HuH-7 (cell line): ENCODE measurements around the gene AGBL1.
"Not testable (repeated sequence)": the region's sequence is repeated elsewhere in the genome, so short reads cannot be mapped to it uniquely, and the experiment has no call there.

Experiments
- DNase-seq: peaks from one replicate; pipeline ENCODE4 v3.0.0; 2011; ENCODE audit warnings: low spot score

AGBL1 gene

DNA sequence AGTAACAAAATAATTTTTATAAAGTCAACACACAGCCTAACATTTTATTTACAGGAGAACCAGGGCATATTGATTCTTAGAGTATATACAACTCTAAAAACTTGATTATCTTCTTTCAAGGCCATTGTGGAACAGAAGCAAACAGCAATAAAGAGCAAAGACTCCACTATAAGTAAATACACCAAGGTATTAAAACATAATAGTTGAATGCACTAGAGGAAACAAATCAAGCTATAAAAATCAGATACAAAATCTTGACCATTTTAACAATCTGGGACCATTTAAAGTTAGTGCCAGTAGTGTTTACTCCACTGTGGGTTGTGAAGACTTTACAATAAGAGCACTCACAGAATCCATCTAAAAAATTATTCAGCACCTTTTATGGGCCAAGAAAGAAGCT lies 323.6 kb downstream of the AGBL1 start:
- DNase-seq, result no peak

DNA sequence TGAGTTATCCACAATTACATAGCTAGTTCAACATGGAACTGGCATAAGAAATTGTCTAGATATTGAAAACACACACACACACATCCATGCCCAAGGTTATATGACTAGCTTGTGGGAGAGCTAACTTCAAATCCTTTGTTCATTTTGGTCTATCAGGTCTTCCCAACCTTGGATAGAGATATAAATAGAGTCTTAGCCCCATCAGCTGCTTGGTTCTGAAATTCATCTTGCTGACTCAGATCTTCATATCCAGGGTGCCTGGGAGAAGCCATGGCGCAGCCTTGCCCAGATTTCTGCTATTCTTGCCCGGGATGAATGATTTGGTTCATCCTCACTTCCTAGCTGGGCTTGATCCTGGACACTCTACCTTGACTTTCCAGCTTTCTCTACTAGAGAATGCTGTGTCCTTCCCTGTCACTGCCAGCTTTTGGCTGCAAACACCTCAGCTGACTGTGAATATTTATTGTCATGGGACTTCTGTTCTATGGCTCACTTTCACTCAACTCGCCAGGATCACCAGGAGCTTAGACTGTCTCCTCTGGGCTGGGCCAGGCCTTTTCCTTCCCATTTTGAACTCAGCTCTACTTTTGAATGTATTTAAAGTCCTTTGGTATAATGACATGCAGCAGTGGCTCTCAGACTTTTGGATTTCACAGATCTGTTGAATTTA lies 324.4 kb downstream of the AGBL1 start:
- DNase-seq, result no peak

GRCh38 chr15:86408261-86408660 lies 328.6 kb downstream of the AGBL1 start:
- DNase-seq, result no peak

DNA sequence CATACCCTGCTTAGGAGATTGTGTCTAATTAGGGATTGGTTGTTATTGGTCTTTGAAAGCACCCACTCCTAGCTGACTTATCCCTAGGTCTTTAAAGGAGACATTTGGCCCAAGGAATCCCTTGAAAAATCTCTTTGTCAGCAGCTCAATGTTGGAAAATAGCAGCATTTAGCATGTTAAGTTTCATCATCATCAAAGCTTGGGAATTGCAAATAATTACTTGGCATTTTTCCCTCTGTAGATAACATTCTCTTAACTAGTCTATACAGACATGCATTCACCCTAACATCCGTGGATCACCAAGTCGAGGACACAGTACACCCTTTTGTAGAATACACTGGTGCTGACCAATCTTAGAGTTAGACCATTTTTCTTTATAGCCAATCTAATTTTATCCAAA lies 332.2 kb downstream of the AGBL1 start:
- DNase-seq, result no peak

DNA sequence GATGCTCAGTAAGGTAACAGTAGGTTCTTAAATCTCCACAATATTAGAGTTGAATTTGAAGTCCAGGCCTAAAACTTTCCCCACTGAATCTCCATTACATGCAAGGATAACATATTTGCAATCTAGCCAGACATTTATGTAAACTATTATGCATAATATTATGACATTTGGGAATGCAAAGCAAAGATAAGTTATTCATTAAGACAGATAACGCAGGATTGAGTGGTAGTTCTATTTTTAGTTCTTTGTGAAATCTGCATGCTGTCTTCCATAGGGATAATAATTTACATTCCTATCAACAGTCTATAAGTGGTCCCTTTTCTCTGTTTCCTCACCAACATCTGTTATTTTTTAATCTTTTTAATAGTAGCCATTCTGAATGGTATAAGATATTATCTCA lies 333.5 kb downstream of the AGBL1 start:
- no peak for DNase-seq

DNA sequence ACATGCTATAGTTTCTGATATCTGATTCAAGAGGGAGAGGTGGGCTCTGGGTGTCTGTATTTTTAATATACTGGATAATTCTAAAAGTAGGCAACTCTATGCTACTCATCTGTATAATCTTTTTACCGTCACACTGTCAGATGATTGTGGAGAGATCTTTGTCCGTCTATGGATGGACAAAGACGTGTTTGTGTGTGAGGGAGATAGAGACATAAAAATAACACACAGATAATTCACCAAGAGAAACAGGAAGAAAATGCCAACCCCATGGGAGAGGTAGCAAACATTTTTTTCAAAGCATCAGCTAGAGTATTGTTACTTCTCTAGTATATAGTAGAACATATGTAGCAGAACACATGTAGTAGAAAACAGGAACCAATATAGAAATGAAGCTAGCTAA lies 346.1 kb downstream of the AGBL1 start:
- no peak for DNase-seq

DNA sequence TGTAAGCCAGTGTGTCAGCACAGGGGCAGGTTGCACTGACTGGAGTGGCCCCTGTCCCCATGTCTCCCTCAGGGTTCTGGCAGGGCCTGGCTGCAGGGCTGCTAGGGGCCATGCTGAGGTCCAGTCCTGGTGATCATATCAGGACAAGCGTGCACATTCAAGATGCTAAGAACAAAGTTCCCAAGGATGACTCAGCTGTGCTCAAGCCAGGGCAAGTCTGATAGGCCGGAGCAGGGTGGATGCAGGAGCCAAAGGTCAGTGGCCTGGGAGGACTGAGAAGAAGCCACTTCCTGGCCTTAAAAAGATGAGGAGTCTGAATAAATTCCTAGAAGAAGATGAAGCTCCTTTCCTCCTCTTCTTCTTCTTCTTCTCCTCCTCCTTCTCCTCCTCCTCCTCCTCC lies 353.2 kb downstream of the AGBL1 start:
- DNase-seq, result no peak

- no peak for DNase-seq
Measured at GRCh38 chr15:86433983-86434382, 354.3 kb downstream of the AGBL1 start.

DNA sequence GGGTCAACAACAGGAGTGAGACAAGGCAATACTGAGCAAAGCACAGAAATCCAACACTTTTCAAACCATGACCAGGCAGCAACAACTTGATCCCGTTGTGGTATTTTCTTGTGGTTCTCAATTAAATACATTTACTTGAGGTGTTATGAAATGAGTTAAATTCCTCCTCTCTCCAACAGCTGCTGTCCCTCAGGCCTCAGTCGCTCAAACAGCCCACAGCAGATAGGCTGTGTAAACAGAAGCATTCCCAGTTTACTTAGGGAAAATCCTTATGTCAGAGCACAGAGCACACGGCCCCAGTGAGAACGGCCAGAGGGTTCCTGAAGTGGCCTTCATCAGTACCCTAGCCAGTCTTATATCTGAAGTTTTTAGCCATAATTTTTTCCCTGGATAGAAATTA lies 359.9 kb downstream of the AGBL1 start:
- DNase-seq, result no peak

- DNase-seq, result no peak
Measured at GRCh38 chr15:86444527-86444926, 364.9 kb downstream of the AGBL1 start.

DNA sequence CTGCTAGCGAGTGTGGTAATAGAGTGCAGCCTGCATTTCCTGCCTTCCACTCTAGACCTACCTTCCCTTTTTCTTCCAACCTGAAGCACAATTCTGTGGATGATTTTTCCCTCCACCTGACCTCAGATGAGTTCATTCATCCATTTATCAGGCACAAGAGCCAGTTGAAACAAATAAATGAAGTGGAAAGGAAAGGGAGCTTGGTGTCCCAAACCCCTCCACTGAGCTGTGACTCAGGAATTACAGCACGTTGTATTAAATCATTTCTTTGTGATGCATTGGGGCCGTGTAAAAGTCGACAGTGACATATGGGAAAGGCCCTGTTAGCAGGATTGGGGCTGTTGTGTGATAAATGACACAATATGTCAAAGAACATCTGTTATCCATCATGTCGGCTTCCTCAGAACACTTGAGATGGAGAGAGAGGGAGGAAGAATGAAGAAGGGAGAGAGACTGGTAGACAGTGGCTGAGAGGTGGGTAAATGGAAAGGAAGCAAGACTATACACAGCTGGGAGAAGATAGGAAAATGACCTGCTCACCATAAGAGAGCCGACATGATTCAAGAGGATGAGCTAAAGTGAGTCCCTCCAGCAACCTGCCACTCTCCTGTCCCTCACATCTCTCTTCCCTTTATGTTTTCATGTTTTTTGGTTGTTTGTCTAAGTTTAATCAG lies 366.0 kb downstream of the AGBL1 start:
- DNase-seq, result no peak

DNA sequence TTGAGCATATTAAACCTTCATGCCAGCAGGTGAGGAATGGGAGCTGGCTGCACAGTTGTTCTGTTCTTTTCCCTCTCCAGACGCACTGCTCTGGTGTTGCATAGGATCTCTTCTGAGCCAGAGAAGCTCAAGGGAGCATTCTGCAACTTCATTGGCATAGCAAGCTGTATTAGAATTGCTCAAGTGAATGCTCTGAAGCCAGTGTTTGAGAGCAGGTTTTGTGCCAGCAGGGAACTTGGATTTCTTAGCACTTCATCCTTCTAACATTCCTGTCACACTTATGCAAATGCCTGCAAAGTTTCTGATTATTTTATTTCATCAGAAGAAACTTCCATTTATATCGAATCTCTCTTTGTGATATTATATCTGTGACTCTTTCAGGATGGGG lies 366.6 kb downstream of the AGBL1 start:
- DNase-seq, result no peak

DNA sequence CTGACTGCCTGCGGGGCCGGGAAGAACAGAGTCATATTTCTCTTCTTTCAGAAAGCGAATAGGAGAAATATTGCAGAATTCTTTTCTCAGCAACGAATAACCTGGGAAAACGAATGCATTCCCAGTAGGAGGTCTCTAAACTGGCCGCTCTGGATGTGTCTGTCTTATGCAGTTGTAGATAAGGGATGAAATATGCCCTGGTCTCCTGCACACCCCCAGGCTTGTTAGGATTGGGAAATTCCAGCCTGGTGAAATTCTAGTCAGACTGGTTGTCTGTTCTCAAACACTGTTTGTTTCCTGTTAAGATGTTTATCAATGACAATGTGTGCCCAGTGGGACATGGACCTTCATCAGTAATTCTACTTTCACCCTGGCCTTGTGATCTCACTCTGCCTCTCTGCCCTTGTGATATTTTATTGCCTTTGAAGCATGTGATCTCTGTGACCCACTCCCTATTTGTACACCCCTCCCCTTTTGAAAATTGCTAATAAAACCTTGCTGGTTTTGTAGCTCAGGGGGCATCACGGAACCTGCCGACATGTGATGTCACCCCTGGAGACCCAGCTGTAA lies 385.9 kb downstream of the AGBL1 start:
- not testable (repeated sequence) for DNase-seq

GRCh38 chr15:86481720-86482119 lies 402.0 kb downstream of the AGBL1 start:
- DNase-seq, result no peak

DNA sequence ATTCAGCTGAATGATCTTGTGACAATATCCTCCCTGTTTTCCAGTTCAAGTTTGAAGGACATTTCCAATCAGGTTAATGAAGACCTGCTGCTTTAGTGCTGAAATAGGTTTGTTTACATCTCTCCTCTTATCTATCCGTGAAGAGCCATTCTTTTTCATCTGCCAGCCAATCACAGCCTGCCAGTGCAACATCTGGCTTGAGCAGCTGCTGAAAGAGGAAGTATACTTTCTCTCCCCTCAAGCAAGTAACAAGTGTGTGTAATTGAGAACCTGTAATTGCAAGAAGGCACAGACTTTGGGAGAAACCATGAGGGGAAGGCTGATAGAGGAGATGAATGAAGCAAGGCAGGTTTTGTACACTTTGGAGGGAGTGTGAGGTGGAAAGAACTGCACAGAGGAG lies 404.3 kb downstream of the AGBL1 start:
- no peak for DNase-seq

DNA sequence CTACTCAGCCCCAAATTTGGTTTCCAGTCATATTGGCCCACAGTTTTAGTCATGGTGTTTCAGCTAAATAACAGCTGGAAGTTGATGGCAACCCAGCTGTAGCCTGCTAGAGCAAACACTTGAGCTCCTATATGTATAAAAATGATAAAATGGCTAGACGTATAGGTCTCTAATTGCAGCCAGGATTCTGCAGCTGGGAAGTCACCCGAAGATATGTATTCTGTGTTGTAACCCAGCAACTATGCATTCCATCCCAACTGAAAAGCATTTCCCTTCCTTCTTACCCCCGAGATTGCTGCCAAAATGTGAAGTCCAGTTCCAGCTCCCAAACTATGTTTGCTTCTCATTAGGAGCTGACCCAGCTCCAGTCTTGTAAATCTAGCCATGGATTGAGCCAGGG lies 408.4 kb downstream of the AGBL1 start:
- no peak for DNase-seq

GRCh38 chr15:86489981-86490380 lies 410.3 kb downstream of the AGBL1 start:
- no peak for DNase-seq

- DNase-seq, result no peak
Measured at GRCh38 chr15:86491118-86491517, 411.4 kb downstream of the AGBL1 start.

DNA sequence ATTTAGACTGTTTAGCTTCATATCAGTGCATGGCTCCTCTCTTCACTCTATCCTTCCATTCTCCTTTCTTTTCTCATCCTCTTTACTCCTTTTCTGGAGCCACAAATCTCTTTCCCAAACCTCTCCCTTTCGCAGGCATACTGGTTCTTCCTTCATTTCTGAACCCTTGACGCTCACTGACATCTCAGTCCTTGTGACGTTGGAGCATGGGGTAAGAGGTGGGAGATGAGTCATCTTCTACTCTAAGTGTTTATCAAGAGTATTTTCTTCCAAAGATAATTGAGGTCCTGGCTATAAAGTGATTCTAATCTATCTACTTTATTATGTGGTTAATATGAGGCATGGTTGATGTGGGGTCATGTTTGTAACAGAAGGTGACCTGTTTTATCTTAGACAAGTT lies 414.2 kb downstream of the AGBL1 start:
- DNase-seq, result no peak

DNA sequence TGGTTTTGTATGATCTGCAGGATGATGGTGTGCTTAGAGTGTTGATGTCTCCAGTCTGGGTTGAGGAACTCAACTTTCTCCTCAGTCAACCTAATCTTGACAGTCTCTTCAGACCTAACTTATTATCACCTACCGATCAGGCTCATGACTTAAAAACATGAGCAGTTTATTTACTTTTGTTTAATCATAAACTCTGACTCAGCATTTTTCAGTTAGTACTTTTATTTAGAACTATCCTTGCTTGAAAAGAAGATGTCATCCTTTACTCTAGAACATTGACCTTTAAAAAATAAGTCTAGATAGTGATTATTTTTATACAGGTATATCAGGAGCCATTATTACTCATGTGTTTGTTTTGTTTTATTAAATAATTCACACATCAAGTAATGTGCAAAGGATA lies 414.8 kb downstream of the AGBL1 start:
- no peak for DNase-seq

GRCh38 chr15:86502301-86502700 lies 422.6 kb downstream of the AGBL1 start:
- DNase-seq, result no peak

- no peak for DNase-seq
Measured at GRCh38 chr15:86505951-86506350, 426.3 kb downstream of the AGBL1 start.

DNA sequence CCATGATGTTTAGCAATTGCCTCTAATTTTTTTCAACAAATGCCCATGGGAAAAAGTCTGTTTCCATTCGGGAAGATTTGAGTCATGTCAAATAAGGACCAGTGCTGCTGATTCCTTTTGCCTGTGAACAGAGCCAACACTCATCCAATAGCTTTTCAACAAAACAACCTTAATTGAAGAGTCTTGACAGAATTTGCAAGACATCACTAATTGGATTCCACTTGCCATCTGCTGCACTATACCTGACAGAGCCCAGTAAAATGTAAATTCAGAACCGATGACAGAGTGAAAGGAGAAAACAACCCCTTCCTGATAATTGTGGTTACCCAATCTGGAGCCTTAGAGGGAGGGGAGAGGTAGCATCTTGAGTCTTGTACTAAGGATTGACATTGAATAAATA lies 426.7 kb downstream of the AGBL1 start:
- DNase-seq, result no peak

GRCh38 chr15:86515625-86516024 lies 436.0 kb downstream of the AGBL1 start:
- DNase-seq, result no peak
